Eye (tissue), 1 donor: Measurements from ENCODE around the gene WFDC11.
"Not testable (repeated sequence)": the region's sequence is repeated elsewhere in the genome, so short reads cannot be mapped to it uniquely, and the experiment has no call there.

ENCODE experiments used
- DNase-seq: peaks from one replicate; pipeline ENCODE4 v3.0.0-alpha.2; 2015

WFDC11 gene

GRCh38 chr20:45670139-45670538, at the start of gene WFDC11:
Gene WFDC11, minus strand, starts transcription at chr20:45670239. Its CDS starts 19,639 bp downstream, at chr20:45650600.
- no peak for DNase-seq

- not testable (repeated sequence) for DNase-seq
Observed at GRCh38 chr20:45716141-45716688, 46.2 kb upstream of the WFDC11 start.

- peak; percentile 1 for DNase-seq
Observed at GRCh38 chr20:45704969-45705637, 35.1 kb upstream of the WFDC11 start, which contains the start of gene WFDC10B. Gene WFDC10B, minus strand, starts transcription at chr20:45705019. Its CDS starts 19,027 bp downstream, at chr20:45685992.

- no peak for DNase-seq
Observed at GRCh38 chr20:45701873-45702272, 31.8 kb upstream of the WFDC11 start, which contains the start of gene WFDC13. Gene WFDC13, plus strand, starts transcription at chr20:45702038. Its CDS starts 86 bp downstream, at chr20:45702124.

GRCh38 chr20:45701104-45701503, 31.1 kb upstream of the WFDC11 start:
- DNase-seq: no peak

- DNase-seq: no peak
Observed at GRCh38 chr20:45695496-45695895, 25.5 kb upstream of the WFDC11 start.

GRCh38 chr20:45693346-45693745, 23.3 kb upstream of the WFDC11 start:
- not testable (repeated sequence) for DNase-seq

- no peak for DNase-seq
Observed at GRCh38 chr20:45685896-45686295, 15.9 kb upstream of the WFDC11 start.

- no peak for DNase-seq
Observed at GRCh38 chr20:45679650-45680049, 9.6 kb upstream of the WFDC11 start.

- DNase-seq: no peak
Observed at GRCh38 chr20:45672765-45673164, 2.7 kb upstream of the WFDC11 start.

GRCh38 chr20:45657038-45657437, 13.0 kb downstream of the WFDC11 start:
- not testable (repeated sequence) for DNase-seq

- not testable (repeated sequence) for DNase-seq
Observed at GRCh38 chr20:45651726-45652125, 18.3 kb downstream of the WFDC11 start.

- DNase-seq: no peak
Observed at GRCh38 chr20:45649312-45649863, 20.7 kb downstream of the WFDC11 start.

- DNase-seq: no peak
Observed at GRCh38 chr20:45647441-45648050, 22.5 kb downstream of the WFDC11 start.

GRCh38 chr20:45646875-45647274, 23.2 kb downstream of the WFDC11 start:
- DNase-seq: no peak

- DNase-seq: not testable (repeated sequence)
Observed at GRCh38 chr20:45645869-45646268, 24.2 kb downstream of the WFDC11 start.

GRCh38 chr20:45641076-45641475, 29.0 kb downstream of the WFDC11 start:
- not testable (repeated sequence) for DNase-seq

- DNase-seq: no peak
Observed at GRCh38 chr20:45639687-45640086, 30.4 kb downstream of the WFDC11 start.

- no peak for DNase-seq
Observed at GRCh38 chr20:45636513-45636912, 33.5 kb downstream of the WFDC11 start.

GRCh38 chr20:45631184-45631583, 38.9 kb downstream of the WFDC11 start, which contains the start of gene WFDC9:
Gene WFDC9, minus strand, starts transcription at chr20:45631284. Its CDS starts 21,103 bp downstream, at chr20:45610181.
- no peak for DNase-seq

GRCh38 chr20:45630371-45630770, 39.7 kb downstream of the WFDC11 start:
- no peak for DNase-seq

GRCh38 chr20:45629496-45630100, 40.4 kb downstream of the WFDC11 start, which contains the start of gene WFDC10A:
Gene WFDC10A, plus strand, starts transcription at chr20:45629739. Its CDS starts 75 bp downstream, at chr20:45629814.
- DNase-seq: peak; percentile 60

- no peak for DNase-seq
Observed at GRCh38 chr20:45626540-45626939, 43.5 kb downstream of the WFDC11 start.
